GM10248 (cell line): ENCODE results near the gene WRNIP1.

Experiments
- CTCF ChIA-PET: fragments of 300-600 bp; sonication (Branson Sonifier 250); formaldehyde crosslinking; extraction: SDS; loops from one replicate; lab custom pipeline; 2021; ENCODE audit warnings: antibody characterized with exemption; lab: Yijun Ruan, JAX
- POLR2A ChIA-PET: fragments of 350-650 bp; sonication (Branson Sonifier 250); formaldehyde crosslinking; extraction: SDS; loops from one replicate; lab custom pipeline; 2020; ENCODE audit warnings: antibody characterized with exemption; lab: Yijun Ruan, JAX
- DNase-seq: peaks from one replicate; pipeline ENCODE4 v3.0.0; 2012; ENCODE audit errors: extremely low spot score
- CTCF ChIP-seq: IDR thresholded peaks from 2 replicates; pipeline ENCODE4 v1.5.1; 2012; ENCODE audit warnings: mild to moderate bottlenecking, low read depth; ENCODE audit errors: extremely low read depth, missing control alignments, control extremely low read depth

Gene WRNIP1

GRCh38 chr6:2793534-2794151, 28.4 kb downstream of the WRNIP1 start:
- TF ChIP-seq CTCF: no peak
- ChIA-PET CTCF (interaction anchor here (1.0 to 2.9 kb wide), 4 partner anchors 11 to 196 kb away, joined by 3 to 9 read pairs (median 6); no protein-coding TSS in a partner anchor), POLR2A (no interaction called here)
- DNase-seq: no peak

- ChIA-PET POLR2A (interaction anchor here (0.6 kb wide), 1 partner anchor 143 kb away, joined by 6 read pairs; no protein-coding TSS in a partner anchor), CTCF (interaction anchor here (1.0 to 2.9 kb wide), 4 partner anchors 12 to 138 kb away, joined by 3 to 9 read pairs (median 6); partner anchors contain the start of gene WRNIP1)
- no peak for TF ChIP-seq CTCF
- DNase-seq: no peak
Observed at GRCh38 chr6:2794171-2794730, 29.1 kb downstream of the WRNIP1 start.

- POLR2A ChIA-PET: no interaction called here
- CTCF ChIA-PET: interaction anchor here (1.0 to 2.9 kb wide), 5 partner anchors 23 to 137 kb away, joined by 3 to 9 read pairs (median 4); partner anchors contain the start of genes MYLK4 and WRNIP1
- TF ChIP-seq CTCF: no peak
- no peak for DNase-seq
Observed at GRCh38 chr6:2795162-2795561, 30.0 kb downstream of the WRNIP1 start.

GRCh38 chr6:2795956-2796355, 30.8 kb downstream of the WRNIP1 start:
- POLR2A ChIA-PET: no interaction called here
- no peak for DNase-seq
- CTCF ChIA-PET: interaction anchor here (1.4 to 2.9 kb wide), 2 partner anchors 24 to 116 kb away, joined by 3 to 9 read pairs; no protein-coding TSS in a partner anchor
- TF ChIP-seq CTCF: no peak

GRCh38 chr6:2796861-2797260, 31.7 kb downstream of the WRNIP1 start:
- ChIA-PET CTCF (interaction anchor here (1.1 to 2.1 kb wide), 4 partner anchors 21 to 135 kb away, joined by 5 to 9 read pairs (median 5); no protein-coding TSS in a partner anchor), POLR2A (no interaction called here)
- DNase-seq: no peak
- TF ChIP-seq CTCF: no peak

GRCh38 chr6:2797564-2798031, 32.4 kb downstream of the WRNIP1 start:
- no peak for TF ChIP-seq CTCF
- POLR2A ChIA-PET: no interaction called here
- DNase-seq: no peak
- CTCF ChIA-PET: interaction anchor here (1.1 to 2.1 kb wide), 7 partner anchors 17 to 191 kb away, joined by 3 to 9 read pairs (median 5); no protein-coding TSS in a partner anchor
